ENCODE data around the gene NFKBIL1. TPM values are rescaled to one million over a fixed set of nuclear protein-coding genes. Genes with fewer than 3 reads are reported as not detected.
A peak's percentile ranks its signal among the peaks of the same experiment; 100 is the strongest.

NFKBIL1 gene
- total and polyA plus RNA-seq, 10 of the 15 experiments (the other 5 are each of a cell fraction or from before 2014, with no cell fraction given) = 0.19 to 15.1 (median 7.0) TPM

- TF ChIP-seq CUX1 (IDR thresholded peaks at IDR 0.05; ENCODE audit: insufficient replicate concordance, low read depth, low read length) (no peak), WRNIP1 (IDR thresholded peaks at IDR 0.05; ENCODE audit: borderline replicate concordance, low read depth, low read length) (no peak), MTA2 (IDR thresholded peaks at IDR 0.05; ENCODE audit: low read depth) (peak; percentile 14; the same call in 1 of the 2 replicates)
These were observed 34.8 kb downstream of the NFKBIL1 start, which contains the start of gene LTB (continued) for GRCh38 chr6:31582230-31582643.

- 0 out of 2 replicates have a peak overlapping the region, but pooled peaks have one; percentile 51 for H3K9ac ChIP-seq (ENCODE audit: control insufficient read depth, insufficient read depth, low read length)
- ATAC-seq (peak; percentile 34), FAIRE-seq (no peak), DNase-seq (ENCODE audit: low read depth, low spot score) (no peak)
- ChIA-PET CTCF (interaction anchor here (1.3 to 31.0 kb wide), 5 partner anchors 5 to 91 kb away, joined by 3 to 2098 read pairs (median 789); partner anchors contain the start of genes ATP6V1G2, DDX39B, LST1 and LTA), POLR2A (interaction anchor here (0.6 to 17.1 kb wide), 6 partner anchors 10 to 91 kb away, joined by 3 to 282 read pairs (median 90); partner anchors contain the start of genes ATP6V1G2, LTA, NCR3 and NFKBIL1), SMC1A (ENCODE audit: uncharacterized antibody, unreplicated experiment) (interaction anchor here (0.8 to 45.5 kb wide), 6 partner anchors 10 to 153 kb away, joined by 3 to 1989 read pairs (median 30); partner anchors contain the start of genes ATP6V1G2, DDX39B, LTA and NCR3), RAD21 (ENCODE audit: unreplicated experiment) (interaction anchor here (1.8 to 17.5 kb wide), 5 partner anchors 10 to 93 kb away, joined by 5 to 620 read pairs (median 53); partner anchors contain the start of genes ATP6V1G2, LTA, NCR3 and NFKBIL1)
- no peaks in the 10 kb centered on the region for H3K27me3 ChIP-seq (replicated peaks in 1 of 2; ENCODE audit: control insufficient read depth in 2 of 2, insufficient read depth in 2 of 2, low read length in 1 of 2)
- no peak overlapping the region for H3K4me3 ChIP-seq
- H3K79me2 ChIP-seq (ENCODE audit: control insufficient read depth, insufficient read depth, low read length) = peaks cover 25% of the 10 kb centered on the region
- H3K4me1 ChIP-seq (ENCODE audit: control insufficient read depth, insufficient read depth, low read length) = peaks cover 46% of the 10 kb centered on the region
- intact Hi-C loops (cut with micrococcal nuclease; ENCODE audit: unreplicated experiment) = no loop called here
- no peaks in the 10 kb centered on the region for H3K9me3 ChIP-seq (replicated peaks; ENCODE audit: control insufficient read depth, insufficient read depth, low read length)
- no peaks in the 10 kb centered on the region; a peak in 1 of 4 replicates for H3K36me3 ChIP-seq (ENCODE audit: control insufficient read depth in 2 of 2, insufficient read depth in 2 of 2, low read length in 1 of 2)
- H3K4me2 ChIP-seq (ENCODE audit: control insufficient read depth, insufficient read depth) = peak overlapping the region; percentile 60
- no peak for TF ChIP-seq TBL1XR1 (IDR thresholded peaks at IDR 0.05; ENCODE audit: low read depth, low read length)
- peak; percentile 53 for TF ChIP-seq RAD21 (IDR thresholded peaks at IDR 0.05; ENCODE audit: insufficient read depth, low read depth, low read length)
- TF ChIP-seq MXI1 (IDR thresholded peaks at IDR 0.05; ENCODE audit: low read depth, low read length) = no peak
- TF ChIP-seq YY1 (IDR thresholded peaks at IDR 0.05; ENCODE audit: low read depth, low read length) = 0 out of 2 replicates have a peak, but pooled peaks have one; percentile 22
- TF ChIP-seq SMARCA5 (IDR thresholded peaks at IDR 0.05) = peak; percentile 36; the same call in 1 of the 2 replicates
- 0 out of 2 replicates have a peak, but pooled peaks have one; percentile 41 for TF ChIP-seq WRNIP1 (IDR thresholded peaks at IDR 0.05; ENCODE audit: borderline replicate concordance, low read depth, low read length)
- TF ChIP-seq PKNOX1 (IDR thresholded peaks at IDR 0.05) = peak; percentile 58
- TF ChIP-seq GABPA (IDR thresholded peaks at IDR 0.05; ENCODE audit: low read depth) = no peak
- no peak for TF ChIP-seq RB1 (IDR thresholded peaks at IDR 0.05; ENCODE audit: borderline replicate concordance)
- peak; percentile 39 to 76 (median 67) for TF ChIP-seq CTCF (IDR thresholded peaks at IDR 0.05 in 2 of 3, conservative IDR thresholded peaks at IDR 0.05 in 1 of 3; ENCODE audit: control insufficient read depth in 2 of 3, extremely low read depth in 1 of 3, insufficient read depth in 1 of 3, low read depth in 3 of 3, low read length in 3 of 3)
- no TSS peak for BruUV-seq (replicated peaks)
- in situ Hi-C loops (cut with MboI) = no loop called here
- no peak overlapping the region; the same call in 1 of the 2 replicates for H2AFZ ChIP-seq (ENCODE audit: control insufficient read depth, low read depth, low read length)
- peak overlapping the region; percentile 75 for H3K27ac ChIP-seq (ENCODE audit: control insufficient read depth, insufficient read depth)
- 42% methylated on average over 2 of the region's 2 CpGs for WGBS (ENCODE audit: insufficient coverage, insufficient replicate concordance, low lambda C conversion rate, missing lambda C conversion rate)
- H4K20me1 ChIP-seq (ENCODE audit: control insufficient read depth, insufficient read depth) = no peaks in the 10 kb centered on the region
These were observed 38.1 kb downstream of the NFKBIL1 start for GRCh38 chr6:31585491-31585890.
